Liver (tissue), 9 donors: ENCODE data around the gene CTNNA2. TPM values are rescaled to one million over a fixed set of nuclear protein-coding genes. Genes with fewer than 3 reads are reported as not detected.

Experiments used
- DNase-seq: peaks from one replicate; pipeline ENCODE4 v3.0.0-alpha.2; 2017; ENCODE audit warnings: low spot score
- H3K27ac ChIP-seq, 2 donors: one replicate each; pipeline ENCODE4 v1.7.0; 2013; ENCODE audit warnings: inconsistent platforms in 2 of 2, low read length in 2 of 2, control low read depth in 1 of 2, low read depth in 1 of 2, mild to moderate bottlenecking in 1 of 2
- H3K27me3 ChIP-seq, 4 donors: one replicate each; pipeline versions ENCODE4 v1.6.1 to v1.7.0; 2013; ENCODE audit warnings: low read length in 3 of 4, inconsistent platforms in 1 of 4, mild to moderate bottlenecking in 1 of 4, moderate library complexity in 1 of 4; ENCODE audit not compliant: control insufficient read depth in 4 of 4, insufficient read depth in 4 of 4
- H3K36me3 ChIP-seq, 4 donors: one replicate each; pipeline versions ENCODE4 v1.6.1 to v1.7.0; 2013; ENCODE audit warnings: low read length in 3 of 4, mild to moderate bottlenecking in 3 of 4, low read depth in 1 of 4, moderate library complexity in 1 of 4; ENCODE audit not compliant: control insufficient read depth in 4 of 4, insufficient read depth in 3 of 4
- H3K4me1 ChIP-seq, 4 donors: one replicate each; pipeline versions ENCODE4 v1.6.1 to v1.7.0; 2013; ENCODE audit warnings: low read length in 3 of 4, mild to moderate bottlenecking in 3 of 4, moderate library complexity in 1 of 4; ENCODE audit not compliant: control insufficient read depth in 4 of 4, insufficient read depth in 4 of 4
- H3K4me3 ChIP-seq, 3 donors: one replicate each; pipeline versions ENCODE4 v1.6.1 to v1.7.0; 2013; ENCODE audit warnings: low read length in 3 of 3, control low read depth in 1 of 3, low read depth in 1 of 3, mild to moderate bottlenecking in 1 of 3
- H3K9ac ChIP-seq, 2 donors: one replicate each; pipeline ENCODE4 v1.7.0; 2013; ENCODE audit warnings: low read length in 2 of 2, mild to moderate bottlenecking in 2 of 2, moderate library complexity in 2 of 2, control low read depth in 1 of 2, low read depth in 1 of 2
- H3K9me3 ChIP-seq, 4 donors: one replicate each; pipeline versions ENCODE4 v1.6.1 to v1.7.0; 2013; ENCODE audit warnings: low read length in 3 of 4; ENCODE audit not compliant: control insufficient read depth in 4 of 4
- FOXA1 ChIP-seq: IDR thresholded peaks from 2 replicates; pipeline ENCODE4 v1.6.1; 2016; ENCODE audit warnings: antibody characterized with exemption
- FOXA2 ChIP-seq: IDR thresholded peaks from 2 replicates; pipeline ENCODE4 v1.6.1; 2016; ENCODE audit warnings: antibody characterized with exemption
- GABPA ChIP-seq, 2 donors: IDR thresholded peaks in 1 of 2; conservative IDR thresholded peaks in 1 of 2; 2 replicates each; pipeline ENCODE4 v1.6.1; 2016; ENCODE audit warnings: antibody characterized with exemption in 2 of 2, mild to moderate bottlenecking in 1 of 2, moderate library complexity in 1 of 2
- HNF4A ChIP-seq, 2 donors: conservative IDR thresholded peaks; 2 replicates each; pipeline ENCODE4 v1.6.1; 2016; ENCODE audit warnings: antibody characterized with exemption in 2 of 2, mild to moderate bottlenecking in 2 of 2
- HNF4G ChIP-seq: IDR thresholded peaks from 2 replicates; pipeline ENCODE4 v1.6.1; 2016; ENCODE audit warnings: antibody characterized with exemption
- JUND ChIP-seq, 2 donors: IDR thresholded peaks; 2 replicates each; pipeline ENCODE4 v1.6.1; 2016; ENCODE audit warnings: antibody characterized with exemption in 2 of 2
- NR2F2 ChIP-seq: IDR thresholded peaks from 2 replicates; pipeline ENCODE4 v1.6.1; 2016; ENCODE audit warnings: antibody characterized with exemption
- RAD21 ChIP-seq, 2 donors: IDR thresholded peaks; 2 replicates each; pipeline ENCODE4 v1.6.1; 2016; ENCODE audit warnings: antibody characterized with exemption in 2 of 2, mild to moderate bottlenecking in 2 of 2
- SP1 ChIP-seq: IDR thresholded peaks from 2 replicates; pipeline ENCODE4 v1.6.1; 2018; ENCODE audit warnings: antibody characterized with exemption, mild to moderate bottlenecking
- TAF1 ChIP-seq: conservative IDR thresholded peaks from 2 replicates; pipeline ENCODE4 v1.6.1; 2016; ENCODE audit warnings: antibody characterized with exemption, mild to moderate bottlenecking
- YY1 ChIP-seq: IDR thresholded peaks from 2 replicates; pipeline ENCODE4 v1.6.1; 2016; ENCODE audit warnings: antibody characterized with exemption, mild to moderate bottlenecking
- WGBS: extraction: QIAGEN DNeasy Blood & Tissue Kit; methylation state at CpG from one replicate; pipeline ENCODE4 v1.1.7; 2013; 5-methylcytosine and 5-hydroxymethylcytosine counted together
- polyA plus RNA-seq, 2 donors: library from polyadenylated mRNA; stranded (reverse) in 1 of 2; unstranded in 1 of 2; fragments of 200-250 nt in 1 of 2; fragments of >200 nt in 1 of 2; fragmentation: Nextera tagmentation in 1 of 2; extraction: Ambion mirVana in 1 of 2; gene quantifications; one replicate each; pipeline versions ENCODE4 v1.2.1 to v1.2.3, GENCODE V29; 2013 to 2015
- total RNA-seq, 2 donors: library from RNA; depleted of rRNA; stranded (reverse); fragments of >200 nt; gene quantifications; one replicate each; pipeline ENCODE4 v1.2.3, GENCODE V29; 2014
- TF ChIP-seq, protein P1 (sequence below): IDR thresholded peaks from 2 replicates; pipeline ENCODE4 v1.6.1; 2016; ENCODE audit warnings: antibody characterized with exemption
- TF ChIP-seq, protein P2 (sequence below): fragments of 150-350 bp; IDR thresholded peaks from 2 replicates; pipeline ENCODE4 v1.5.1; 2017; ENCODE audit warnings: improper control_type of control experiment, low read depth, low read length; ENCODE audit not compliant: missing input control
- TF ChIP-seq, protein P3 (sequence below): IDR thresholded peaks from 2 replicates; pipeline ENCODE4 v1.6.1; 2016; ENCODE audit warnings: antibody characterized with exemption
- TF ChIP-seq, protein P4 (sequence below): IDR thresholded peaks from 2 replicates; pipeline ENCODE4 v1.6.1; 2016; ENCODE audit warnings: antibody characterized with exemption, mild to moderate bottlenecking
- donor health status: healthy.
- donor health status: healthy.
- donor health status: healthy.
- donor health status: healthy.
- donor health status: healthy.

The CTNNA2 gene
- total and polyA plus RNA-seq, 4 donors = 0.05 TPM; not detected in 3

DNA sequence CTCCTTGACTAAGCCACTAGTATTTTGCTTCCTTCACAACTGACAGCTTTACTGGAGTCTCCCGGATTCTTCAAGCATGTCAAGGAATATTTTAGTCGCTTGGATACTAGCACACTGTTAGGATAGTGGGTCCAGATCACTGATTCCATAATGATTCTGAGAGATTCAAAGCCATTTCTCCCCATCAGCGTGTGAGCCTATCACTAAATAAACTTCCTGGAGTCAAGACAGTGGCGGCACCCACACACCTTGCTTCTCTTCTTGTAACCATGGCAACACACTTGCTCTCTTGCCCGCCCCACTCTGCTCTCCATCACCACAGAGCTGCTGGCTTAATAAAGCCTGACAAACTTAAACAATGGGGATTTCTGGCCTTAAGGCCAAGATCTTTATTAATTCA, 546.6 kb downstream of the CTNNA2 start:
- no peak for TF ChIP-seq HNF4A (conservative IDR thresholded peaks at IDR 0.05)
- TF ChIP-seq, protein P1, sequence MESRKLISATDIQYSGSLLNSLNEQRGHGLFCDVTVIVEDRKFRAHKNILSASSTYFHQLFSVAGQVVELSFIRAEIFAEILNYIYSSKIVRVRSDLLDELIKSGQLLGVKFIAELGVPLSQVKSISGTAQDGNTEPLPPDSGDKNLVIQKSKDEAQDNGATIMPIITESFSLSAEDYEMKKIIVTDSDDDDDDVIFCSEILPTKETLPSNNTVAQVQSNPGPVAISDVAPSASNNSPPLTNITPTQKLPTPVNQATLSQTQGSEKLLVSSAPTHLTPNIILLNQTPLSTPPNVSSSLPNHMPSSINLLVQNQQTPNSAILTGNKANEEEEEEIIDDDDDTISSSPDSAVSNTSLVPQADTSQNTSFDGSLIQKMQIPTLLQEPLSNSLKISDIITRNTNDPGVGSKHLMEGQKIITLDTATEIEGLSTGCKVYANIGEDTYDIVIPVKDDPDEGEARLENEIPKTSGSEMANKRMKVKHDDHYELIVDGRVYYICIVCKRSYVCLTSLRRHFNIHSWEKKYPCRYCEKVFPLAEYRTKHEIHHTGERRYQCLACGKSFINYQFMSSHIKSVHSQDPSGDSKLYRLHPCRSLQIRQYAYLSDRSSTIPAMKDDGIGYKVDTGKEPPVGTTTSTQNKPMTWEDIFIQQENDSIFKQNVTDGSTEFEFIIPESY = no peak
- TF ChIP-seq, protein P2, sequence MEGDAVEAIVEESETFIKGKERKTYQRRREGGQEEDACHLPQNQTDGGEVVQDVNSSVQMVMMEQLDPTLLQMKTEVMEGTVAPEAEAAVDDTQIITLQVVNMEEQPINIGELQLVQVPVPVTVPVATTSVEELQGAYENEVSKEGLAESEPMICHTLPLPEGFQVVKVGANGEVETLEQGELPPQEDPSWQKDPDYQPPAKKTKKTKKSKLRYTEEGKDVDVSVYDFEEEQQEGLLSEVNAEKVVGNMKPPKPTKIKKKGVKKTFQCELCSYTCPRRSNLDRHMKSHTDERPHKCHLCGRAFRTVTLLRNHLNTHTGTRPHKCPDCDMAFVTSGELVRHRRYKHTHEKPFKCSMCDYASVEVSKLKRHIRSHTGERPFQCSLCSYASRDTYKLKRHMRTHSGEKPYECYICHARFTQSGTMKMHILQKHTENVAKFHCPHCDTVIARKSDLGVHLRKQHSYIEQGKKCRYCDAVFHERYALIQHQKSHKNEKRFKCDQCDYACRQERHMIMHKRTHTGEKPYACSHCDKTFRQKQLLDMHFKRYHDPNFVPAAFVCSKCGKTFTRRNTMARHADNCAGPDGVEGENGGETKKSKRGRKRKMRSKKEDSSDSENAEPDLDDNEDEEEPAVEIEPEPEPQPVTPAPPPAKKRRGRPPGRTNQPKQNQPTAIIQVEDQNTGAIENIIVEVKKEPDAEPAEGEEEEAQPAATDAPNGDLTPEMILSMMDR = no peak
- TF ChIP-seq, protein P3, sequence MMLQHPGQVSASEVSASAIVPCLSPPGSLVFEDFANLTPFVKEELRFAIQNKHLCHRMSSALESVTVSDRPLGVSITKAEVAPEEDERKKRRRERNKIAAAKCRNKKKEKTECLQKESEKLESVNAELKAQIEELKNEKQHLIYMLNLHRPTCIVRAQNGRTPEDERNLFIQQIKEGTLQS = no peak
- no peak for TF ChIP-seq JUND (IDR thresholded peaks at IDR 0.05)
- no peak for TF ChIP-seq RAD21 (IDR thresholded peaks at IDR 0.05)
- WGBS = 83% methylated on average over 5 of the region's 5 CpGs
- Histone ChIP-seq H3K9me3 (no peaks in the 10 kb centered on the region), H3K4me1 (no peaks in the 10 kb centered on the region), H3K36me3 (no peaks in the 10 kb centered on the region), H3K9ac (no peak overlapping the region), H3K27me3 (no peaks in the 10 kb centered on the region), H3K4me3 (no peak overlapping the region), H3K27ac (no peak overlapping the region)
- no peak for DNase-seq

DNA sequence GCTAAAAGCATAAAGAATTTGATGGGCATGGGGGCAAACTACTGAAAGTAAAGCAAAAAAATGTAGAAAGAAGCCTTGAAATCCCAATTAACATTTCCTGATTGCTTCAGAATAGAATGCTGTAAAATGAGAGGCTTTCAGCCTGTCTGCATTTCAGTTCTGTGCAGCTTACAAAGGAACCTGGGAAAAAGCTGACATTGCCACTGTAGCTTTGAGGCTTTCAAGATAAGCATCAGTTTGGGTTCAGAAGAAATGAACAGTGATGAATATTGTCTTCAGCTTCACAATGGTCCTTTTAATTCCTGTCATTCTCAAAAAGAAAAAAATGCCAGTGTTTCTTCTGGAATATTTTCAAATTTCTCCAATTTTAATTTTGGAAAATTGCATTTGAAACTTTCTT, 549.0 kb downstream of the CTNNA2 start:
- H3K27ac ChIP-seq = no peak overlapping the region
- H3K4me1 ChIP-seq = no peaks in the 10 kb centered on the region
- H3K4me3 ChIP-seq = no peak overlapping the region
- H3K36me3 ChIP-seq = no peaks in the 10 kb centered on the region
- H3K27me3 ChIP-seq = peaks cover 0 to 2% (median 0%) of the 10 kb centered on the region in 4 donors
- no peaks in the 10 kb centered on the region for H3K9me3 ChIP-seq
- TF ChIP-seq FOXA2 = no peak
- no peak for DNase-seq
- H3K9ac ChIP-seq = no peak overlapping the region

DNA sequence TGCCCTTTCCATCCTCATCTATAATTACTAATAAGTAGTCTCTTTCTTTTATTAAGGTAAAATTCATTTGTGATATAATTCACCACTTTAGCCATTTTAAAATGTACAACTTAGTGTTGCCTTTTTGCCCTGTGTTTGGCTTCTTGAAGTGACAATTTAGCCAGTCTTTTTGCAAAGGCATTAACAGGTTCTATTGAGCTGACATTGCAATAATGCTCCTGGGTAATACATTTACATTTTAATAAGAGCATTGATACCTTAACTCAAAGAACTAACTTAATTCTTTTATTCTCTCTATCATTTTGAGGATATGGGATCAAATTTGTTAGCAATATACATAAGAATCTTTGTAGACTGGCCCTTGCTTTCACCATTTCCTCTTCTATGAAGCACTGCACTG, 549.4 kb downstream of the CTNNA2 start:
- Histone ChIP-seq H3K36me3 (no peaks in the 10 kb centered on the region), H3K9ac (no peak overlapping the region), H3K9me3 (no peaks in the 10 kb centered on the region), H3K27me3 (peaks cover 0 to 2% (median 0%) of the 10 kb centered on the region in 4 donors), H3K4me3 (no peak overlapping the region), H3K27ac (no peak overlapping the region), H3K4me1 (no peaks in the 10 kb centered on the region)
- no peak for DNase-seq
- TF ChIP-seq, protein P1 = no peak
- TF ChIP-seq, protein P4, sequence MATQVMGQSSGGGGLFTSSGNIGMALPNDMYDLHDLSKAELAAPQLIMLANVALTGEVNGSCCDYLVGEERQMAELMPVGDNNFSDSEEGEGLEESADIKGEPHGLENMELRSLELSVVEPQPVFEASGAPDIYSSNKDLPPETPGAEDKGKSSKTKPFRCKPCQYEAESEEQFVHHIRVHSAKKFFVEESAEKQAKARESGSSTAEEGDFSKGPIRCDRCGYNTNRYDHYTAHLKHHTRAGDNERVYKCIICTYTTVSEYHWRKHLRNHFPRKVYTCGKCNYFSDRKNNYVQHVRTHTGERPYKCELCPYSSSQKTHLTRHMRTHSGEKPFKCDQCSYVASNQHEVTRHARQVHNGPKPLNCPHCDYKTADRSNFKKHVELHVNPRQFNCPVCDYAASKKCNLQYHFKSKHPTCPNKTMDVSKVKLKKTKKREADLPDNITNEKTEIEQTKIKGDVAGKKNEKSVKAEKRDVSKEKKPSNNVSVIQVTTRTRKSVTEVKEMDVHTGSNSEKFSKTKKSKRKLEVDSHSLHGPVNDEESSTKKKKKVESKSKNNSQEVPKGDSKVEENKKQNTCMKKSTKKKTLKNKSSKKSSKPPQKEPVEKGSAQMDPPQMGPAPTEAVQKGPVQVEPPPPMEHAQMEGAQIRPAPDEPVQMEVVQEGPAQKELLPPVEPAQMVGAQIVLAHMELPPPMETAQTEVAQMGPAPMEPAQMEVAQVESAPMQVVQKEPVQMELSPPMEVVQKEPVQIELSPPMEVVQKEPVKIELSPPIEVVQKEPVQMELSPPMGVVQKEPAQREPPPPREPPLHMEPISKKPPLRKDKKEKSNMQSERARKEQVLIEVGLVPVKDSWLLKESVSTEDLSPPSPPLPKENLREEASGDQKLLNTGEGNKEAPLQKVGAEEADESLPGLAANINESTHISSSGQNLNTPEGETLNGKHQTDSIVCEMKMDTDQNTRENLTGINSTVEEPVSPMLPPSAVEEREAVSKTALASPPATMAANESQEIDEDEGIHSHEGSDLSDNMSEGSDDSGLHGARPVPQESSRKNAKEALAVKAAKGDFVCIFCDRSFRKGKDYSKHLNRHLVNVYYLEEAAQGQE = no peak
- no peak for TF ChIP-seq GABPA (IDR thresholded peaks at IDR 0.05 in 1 of 2, conservative IDR thresholded peaks at IDR 0.05 in 1 of 2)
- TF ChIP-seq FOXA1 = no peak
- TF ChIP-seq YY1 = no peak
- TF ChIP-seq NR2F2 = no peak
- no peak for TF ChIP-seq HNF4A (conservative IDR thresholded peaks at IDR 0.05)
- TF ChIP-seq, protein P2 = no peak
- no peak for TF ChIP-seq SP1
- TF ChIP-seq TAF1 = no peak
- no peak for TF ChIP-seq HNF4G
- no peak for TF ChIP-seq FOXA2
- no peak for TF ChIP-seq JUND (IDR thresholded peaks at IDR 0.05)
- TF ChIP-seq, protein P3 = no peak
